Measurements from ENCODE around the gene ZBTB20. TPM values are rescaled to one million over a fixed set of nuclear protein-coding genes. Genes with fewer than 3 reads are reported as not detected.

ZBTB20 gene
- total RNA-seq, 1 experiment from 2014 or later, result 4.8 TPM

DNA sequence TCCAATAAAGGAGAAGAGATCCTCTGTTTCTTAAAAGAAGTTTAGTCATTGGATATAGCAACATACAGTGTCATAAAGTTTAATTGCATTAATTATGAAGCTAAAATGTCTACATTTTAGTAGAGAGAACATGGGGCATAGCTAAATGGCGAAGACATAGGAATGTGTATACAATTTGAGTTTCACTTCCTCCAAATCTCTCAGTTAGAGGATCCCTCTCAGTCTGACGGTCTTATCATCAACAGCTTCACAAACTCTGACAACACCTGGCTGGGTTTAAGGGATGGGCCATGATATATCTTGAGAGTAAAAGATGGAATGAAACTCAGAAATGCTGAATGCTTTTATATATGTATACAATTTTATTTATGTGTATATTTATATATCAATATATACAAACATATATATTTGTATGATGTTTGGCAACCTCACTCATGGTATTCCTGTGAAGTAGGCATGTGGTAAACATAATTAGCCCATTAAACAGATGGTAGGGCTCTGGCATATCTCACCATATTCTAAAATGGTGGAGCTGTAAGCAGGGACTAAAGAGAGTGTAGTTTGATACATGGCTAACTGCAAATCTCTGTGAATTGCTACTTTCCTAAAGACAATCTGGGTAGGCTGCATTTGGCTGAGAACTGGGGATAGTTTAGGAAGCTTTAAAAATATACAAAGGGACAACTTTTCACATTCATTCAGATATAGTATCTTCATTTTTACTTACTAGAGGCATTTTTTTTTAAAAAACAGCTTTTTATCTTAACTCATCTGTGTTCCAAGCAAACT lies 741.7 kb downstream of the ZBTB20 start:
- no peak for DNase-seq (ENCODE audit: extremely low read depth, low read depth)

DNA sequence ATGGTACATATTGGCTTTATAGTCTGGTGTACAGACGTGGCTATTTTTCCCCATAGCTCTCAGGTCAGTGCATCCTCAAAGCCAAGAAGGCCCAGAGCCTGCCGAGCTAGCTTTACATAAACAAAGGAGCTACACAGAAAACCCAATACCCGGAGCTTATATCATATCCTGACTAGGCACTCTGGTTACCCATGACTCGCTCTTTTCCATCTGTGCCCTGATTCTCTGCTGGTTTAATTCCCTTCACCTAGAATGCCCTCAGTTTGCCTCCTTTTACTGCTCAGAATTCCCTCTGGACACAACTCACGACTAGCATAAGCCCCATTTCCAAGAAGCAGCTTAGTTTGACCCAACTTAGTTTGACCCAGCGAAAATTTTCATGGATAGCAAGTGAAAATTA lies 742.5 kb downstream of the ZBTB20 start:
- no peak for DNase-seq (ENCODE audit: extremely low read depth, low read depth)

DNA sequence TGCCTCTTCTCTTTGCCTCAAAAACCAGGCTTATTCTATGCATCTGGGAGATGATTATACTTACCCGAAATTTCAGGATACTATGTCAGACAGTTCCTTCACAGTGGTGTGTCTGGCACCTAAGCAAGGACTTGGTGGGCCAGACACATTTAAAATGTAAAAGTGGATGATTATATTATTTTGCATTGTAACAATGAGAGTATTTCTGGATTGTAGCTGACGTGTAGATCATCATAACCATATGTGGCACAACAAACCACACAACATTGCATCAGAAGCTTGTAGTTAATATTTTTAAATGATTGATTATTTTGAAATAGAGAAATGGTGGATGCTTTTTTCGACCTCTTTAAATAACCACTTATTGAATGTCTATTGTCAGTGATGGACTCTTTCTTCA lies 744.2 kb downstream of the ZBTB20 start:
- no peak for DNase-seq (ENCODE audit: extremely low read depth, low read depth)

DNA sequence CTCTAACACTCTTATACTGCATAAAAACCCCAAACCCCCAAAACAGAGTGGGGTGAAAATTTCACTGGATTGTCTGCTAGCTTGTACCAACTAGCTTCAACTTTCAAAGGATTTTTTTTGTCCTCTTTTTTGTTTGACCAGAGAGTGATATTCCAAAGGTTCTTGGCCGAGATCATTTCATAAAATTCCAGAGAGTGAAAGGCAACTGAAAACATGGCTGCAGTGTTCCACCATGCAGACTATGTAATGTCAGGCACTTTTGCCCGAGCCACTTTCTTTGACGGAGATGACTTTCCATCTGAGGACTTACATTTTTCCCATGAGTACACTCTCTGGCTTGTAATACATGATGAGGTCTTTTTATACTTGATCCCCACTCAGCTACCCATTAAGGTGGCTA lies 745.7 kb downstream of the ZBTB20 start:
- no peak for DNase-seq (ENCODE audit: extremely low read depth, low read depth)

DNA sequence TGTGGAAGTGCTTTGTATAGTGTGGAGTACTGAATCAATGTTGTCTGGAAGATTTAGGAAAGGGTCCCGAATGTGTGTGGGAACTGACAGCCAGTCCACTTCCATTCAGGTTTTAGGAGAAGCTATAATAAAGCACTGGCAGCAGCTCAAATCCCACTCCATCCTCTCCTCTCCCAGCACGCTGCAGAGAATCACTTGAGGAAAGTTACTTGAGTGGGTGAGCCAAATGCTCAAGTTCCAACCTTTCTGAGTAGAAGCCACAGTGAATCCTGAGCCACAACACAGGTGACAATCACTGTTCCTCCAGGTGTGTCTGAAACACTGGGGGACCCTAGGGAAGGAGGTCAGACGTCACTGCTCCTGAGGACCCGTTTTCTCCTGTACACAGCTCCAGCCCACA lies 746.7 kb downstream of the ZBTB20 start:
- DNase-seq (ENCODE audit: extremely low read depth, low read depth), result no peak

DNA sequence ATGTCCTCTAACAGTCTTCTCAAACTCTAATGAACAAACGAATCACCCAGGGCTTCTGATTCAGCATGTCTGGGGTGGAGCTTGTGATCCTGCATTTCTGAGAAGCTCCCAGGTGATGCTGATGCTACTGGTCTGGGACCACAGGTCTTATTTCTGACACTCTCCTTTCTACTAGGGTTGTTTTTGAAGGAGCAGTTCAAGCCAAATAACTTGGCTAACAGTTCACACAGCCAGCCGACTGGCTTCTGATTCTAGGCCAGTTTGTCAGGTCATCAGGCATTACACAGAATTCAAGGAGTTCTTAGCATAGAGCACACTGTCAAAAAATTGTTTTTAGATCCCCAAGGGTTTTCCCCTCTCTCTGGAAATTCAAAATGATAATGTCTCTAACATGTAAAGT lies 752.5 kb downstream of the ZBTB20 start:
- no peak for DNase-seq (ENCODE audit: extremely low read depth, low read depth)

DNA sequence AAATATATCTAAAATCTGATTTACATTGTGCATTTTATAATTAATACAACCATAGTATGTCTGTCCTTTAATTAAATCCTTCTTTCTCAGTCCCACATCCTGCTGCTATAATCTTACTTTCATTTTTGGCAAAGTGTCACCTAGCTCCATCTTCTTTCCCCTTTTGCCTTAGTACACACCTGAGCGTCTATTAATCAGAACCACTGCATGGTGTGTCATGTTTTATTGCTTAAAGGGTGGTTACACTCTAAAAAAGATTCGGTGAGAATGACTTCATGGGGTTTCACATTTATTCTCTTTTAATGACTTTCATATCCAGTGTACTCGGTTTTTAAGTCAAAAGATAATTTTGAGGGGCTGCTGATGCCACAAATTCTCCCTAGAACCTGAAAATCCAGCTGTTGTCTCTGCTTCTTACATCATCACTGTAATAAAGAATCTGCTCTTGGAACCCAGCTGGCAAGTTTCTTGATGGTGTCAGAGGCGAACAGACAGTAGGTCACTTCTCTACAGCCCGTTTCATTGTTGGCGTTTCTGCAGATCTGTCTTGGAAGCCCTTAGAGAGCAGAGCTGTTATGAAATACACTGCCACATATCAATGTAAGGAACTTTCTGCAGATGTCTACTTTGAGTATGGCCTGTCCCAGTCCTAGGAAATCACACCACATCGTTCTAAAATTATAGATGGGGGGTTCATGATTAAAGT lies 753.6 kb downstream of the ZBTB20 start:
- DNase-seq (ENCODE audit: extremely low read depth, low read depth), result no peak

DNA sequence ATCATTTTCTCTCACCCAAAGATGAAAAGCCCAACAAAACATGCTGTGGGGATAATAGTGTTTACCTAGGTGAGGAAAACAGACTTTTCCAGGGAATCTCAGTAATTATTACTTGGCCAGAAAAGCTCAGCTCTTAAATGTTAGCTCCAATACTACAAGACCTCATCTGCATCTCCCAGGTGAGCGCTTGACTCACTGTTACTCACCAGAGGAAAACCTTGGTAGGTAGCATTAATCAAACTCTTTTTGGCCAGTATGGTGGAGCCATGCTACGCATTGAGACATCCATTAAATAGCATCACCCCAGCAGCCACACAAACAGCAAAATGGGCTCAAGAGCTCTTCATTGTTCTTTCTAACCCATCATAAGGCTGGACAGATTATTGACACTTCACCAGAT lies 754.3 kb downstream of the ZBTB20 start:
- DNase-seq (ENCODE audit: extremely low read depth, low read depth), result no peak

DNA sequence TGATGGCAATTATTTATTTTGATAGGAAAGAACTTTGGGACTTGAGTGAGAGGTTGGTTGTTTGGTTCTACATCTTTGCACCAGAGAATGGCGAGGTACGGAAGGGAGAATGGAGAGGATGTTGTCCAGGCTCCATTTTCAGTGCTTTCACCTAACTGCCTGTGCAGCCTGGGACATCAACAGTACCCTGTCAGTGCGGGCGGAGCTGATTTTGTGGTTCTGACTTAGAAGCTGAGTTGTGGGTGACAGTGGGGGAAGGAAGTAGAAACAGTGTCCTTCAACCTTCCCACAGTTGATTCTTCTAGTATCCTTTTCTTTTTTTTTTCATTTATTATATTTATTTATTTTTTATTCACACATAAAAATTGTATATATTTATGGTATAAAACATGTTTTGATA lies 757.9 kb downstream of the ZBTB20 start:
- no peak for DNase-seq (ENCODE audit: extremely low read depth, low read depth)

DNA sequence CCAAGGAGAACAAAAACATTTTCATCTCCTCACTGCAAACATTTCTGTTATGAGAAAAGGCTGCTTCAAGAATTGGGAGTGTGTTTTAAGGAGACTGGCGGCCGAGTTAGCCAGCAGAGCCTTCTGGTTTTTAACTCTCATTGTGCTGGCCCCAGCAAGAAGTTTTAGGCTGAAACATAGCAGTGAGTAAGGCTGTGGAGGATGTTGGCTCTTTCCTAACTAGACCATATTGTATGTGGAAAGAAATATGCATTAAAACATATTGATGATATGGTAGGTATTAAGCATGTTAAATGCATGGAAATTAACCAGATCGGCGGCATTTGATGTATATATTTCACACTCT lies 762.6 kb downstream of the ZBTB20 start:
- DNase-seq (ENCODE audit: extremely low read depth, low read depth), result no peak

DNA sequence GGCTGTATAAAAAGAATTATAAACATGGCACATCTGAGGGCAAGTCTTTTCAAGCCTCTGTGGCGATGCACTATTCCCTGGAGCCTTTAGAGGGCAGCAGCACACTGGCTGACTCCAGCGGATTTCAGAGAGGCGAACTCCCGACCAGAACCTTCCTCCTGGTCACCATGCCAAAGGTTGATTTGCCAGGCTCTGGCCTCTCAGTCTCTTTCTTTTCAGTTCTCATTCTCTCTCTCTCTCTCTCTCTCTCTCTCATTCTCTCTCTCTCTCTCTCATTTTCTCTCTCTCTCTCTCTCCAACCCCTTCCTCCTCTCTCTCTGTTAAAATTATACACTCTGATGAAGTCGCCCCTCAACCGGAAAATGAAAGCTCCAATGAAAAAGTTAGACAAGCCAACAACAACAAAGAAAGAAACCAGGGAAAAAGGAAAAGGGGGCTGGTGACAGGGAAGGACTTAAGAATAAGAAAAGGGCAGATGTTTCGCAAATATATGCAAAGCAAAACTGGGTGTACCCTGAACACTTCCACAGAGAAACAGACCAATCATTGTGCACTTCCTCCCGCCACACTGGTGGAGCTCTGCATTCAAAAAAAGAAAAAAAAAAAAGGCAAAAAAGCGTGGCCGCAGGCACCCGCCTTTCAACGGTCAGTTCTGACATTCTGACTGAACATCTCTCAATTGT lies 763.1 kb downstream of the ZBTB20 start:
- DNase-seq (ENCODE audit: extremely low read depth, low read depth), result peak; percentile 57

DNA sequence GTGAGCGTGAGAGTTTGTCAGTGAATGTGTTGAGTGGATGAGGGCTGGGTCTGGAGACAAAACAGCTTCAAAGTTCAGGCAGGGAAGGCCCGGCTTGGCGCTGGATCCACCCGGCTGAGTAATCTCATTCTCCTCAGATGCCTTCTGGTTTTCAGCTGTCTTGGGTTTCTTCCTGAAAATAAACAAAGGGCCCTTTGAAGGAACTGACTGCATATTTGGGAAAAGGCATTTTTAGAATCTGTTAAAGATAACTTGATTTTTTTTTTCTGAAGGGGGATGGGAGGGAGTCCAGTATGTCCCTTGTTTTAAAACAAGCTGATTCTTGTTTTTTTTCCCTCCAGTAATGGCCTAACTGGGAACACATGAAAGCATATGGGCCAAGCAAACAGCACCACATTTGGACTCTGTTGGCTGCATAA lies 766.8 kb downstream of the ZBTB20 start:
- no peak for DNase-seq (ENCODE audit: extremely low read depth, low read depth)

DNA sequence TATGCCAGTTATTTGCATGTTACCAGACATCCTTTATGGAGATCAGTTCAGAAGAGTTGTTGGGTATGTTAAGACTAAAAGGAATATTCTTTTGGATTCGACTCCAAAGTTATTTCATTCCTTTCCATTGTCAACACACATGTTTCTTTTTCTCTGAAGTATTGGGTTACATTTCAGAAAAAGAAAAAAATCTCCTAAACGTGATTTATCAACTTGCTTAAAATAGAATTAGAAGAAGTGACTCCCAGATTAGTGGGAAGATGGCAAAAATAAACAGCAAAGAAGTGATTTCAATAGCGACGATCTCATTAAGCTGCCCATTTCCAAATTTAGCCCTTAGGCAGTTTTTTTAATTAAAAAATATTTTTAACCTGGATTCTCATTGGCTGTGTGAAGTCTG lies 767.8 kb downstream of the ZBTB20 start:
- DNase-seq (ENCODE audit: extremely low read depth, low read depth), result no peak

DNA sequence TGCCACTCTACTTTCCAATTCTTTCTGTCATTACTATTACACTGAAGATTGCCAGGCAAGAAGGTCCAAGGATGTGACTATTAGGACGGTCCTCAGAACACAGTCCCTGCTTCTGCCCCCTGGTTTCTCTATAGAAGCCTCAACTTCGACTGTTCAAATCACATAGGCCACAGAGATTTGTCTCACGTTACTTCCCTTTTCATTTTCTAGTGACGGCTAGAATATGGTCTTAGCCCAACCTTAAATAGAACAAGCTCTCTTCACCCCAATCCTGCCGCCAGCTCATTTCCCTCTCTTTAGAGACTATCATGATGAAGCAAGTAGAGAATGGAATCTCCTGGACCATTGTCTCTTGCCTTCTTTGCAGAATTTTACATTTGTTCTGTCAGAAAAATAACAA lies 768.3 kb downstream of the ZBTB20 start:
- DNase-seq (ENCODE audit: extremely low read depth, low read depth), result no peak

DNA sequence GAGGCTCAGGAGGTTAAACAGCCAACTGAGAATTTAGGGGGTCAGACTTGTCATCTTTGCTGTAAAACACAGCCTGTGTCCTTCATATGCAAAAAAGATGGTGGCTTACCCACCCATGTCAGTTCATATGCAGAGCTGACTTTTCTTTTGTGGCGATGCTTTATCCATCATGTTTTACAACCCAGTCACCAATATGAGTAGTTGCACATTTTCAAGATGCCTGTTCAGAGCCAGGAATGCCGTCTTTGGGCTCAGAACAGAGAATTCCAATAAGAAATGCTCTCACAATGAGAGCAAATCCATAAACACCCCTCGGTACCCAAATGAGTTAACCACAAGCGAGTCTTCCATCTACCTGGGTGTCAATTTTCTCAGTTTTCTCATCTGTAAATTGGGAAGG lies 769.7 kb downstream of the ZBTB20 start:
- no peak for DNase-seq (ENCODE audit: extremely low read depth, low read depth)

DNA sequence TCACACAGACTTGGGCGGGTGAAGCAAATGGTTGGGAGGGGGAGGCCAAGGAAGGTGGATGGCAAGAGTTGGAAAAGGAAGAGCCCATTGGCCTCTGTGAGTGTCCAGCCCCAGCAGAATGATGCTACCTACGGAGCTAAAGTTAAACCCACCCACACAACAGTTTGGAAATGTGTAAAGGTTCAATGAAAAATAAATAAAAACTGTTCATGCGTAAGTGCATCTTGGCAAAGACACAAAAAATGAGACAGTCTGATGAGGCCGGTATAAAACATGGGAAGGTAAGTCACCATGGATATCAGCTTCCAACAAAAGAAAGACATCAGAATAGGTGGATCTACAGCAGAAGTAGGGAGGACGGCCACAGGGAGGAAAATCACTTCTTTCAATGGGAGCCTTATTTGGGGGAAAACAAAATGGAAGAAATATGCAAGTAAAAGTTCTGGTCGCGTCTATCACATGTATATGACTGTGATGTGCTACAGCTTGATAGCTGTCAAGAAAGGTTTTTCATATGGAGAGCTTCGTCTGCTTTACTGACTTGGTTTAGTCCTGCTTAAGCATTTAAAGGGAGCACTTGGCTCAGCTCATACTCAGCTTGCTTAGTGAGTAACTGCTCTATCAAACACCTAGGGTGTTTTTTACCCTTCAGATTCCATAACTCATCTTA lies 770.4 kb downstream of the ZBTB20 start:
- no peak for DNase-seq (ENCODE audit: extremely low read depth, low read depth)

DNA sequence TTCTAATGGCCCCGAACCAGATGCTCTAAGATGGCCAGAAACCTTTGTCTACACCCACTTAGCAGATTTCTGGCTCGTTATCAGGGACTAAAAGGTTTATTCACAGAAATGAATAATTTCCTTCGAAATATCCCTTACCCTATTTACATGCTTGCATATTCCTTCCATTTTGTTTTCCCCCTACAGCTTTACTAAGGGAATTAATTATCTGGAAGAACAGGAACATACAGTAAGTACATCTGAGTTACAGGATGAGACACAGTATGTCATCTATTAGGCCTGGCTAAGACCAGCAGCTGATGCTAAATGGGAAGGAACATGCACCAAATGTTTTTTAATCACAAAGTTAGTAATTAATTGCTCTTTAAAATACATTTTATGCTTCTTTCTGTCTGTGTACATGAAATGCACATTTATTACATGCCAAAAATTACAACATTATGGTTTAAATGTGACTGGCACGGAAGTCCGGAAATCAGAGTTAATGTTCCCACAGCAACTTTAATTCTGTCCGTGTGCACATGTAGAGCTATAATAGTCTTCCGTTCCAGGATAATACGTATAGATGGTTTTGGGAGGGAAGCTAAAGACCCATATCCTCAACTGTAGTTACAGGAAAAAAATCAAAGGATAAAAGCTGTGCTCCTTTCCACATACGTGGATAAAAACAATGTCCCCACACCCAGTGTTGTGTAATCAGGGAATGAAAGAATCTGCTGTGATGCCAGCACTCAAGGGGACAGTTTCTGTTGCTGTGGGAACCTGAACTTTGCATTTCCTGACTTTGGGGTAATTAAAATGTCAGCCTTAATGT lies 771.3 kb downstream of the ZBTB20 start:
- DNase-seq (ENCODE audit: extremely low read depth, low read depth), result no peak

DNA sequence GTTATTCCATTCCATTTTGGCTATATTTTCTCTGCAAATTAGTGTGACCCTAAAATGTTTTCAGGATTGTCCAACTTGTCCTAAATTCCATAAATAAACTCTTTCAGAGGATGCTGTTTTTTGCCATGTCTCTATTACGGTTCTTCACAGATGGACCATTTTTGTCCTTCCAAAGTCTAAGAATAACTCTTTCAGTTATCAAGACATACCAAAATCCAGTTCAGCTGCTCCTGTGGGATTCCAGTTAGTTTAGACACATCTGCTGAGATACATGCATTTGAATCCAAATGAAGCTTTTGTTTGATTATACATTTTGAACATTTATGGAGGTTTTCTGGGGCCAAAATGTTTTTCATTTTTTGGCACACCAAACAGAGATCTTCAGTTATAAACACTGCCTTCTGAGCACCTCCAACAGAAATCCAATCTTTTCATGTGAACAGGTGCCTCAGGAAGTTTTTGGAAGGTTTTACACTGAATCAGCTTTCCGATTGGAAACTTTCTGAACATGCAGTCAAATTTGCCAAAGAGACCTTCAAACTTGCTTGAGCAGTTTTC lies 772.6 kb downstream of the ZBTB20 start:
- no peak for DNase-seq (ENCODE audit: extremely low read depth, low read depth)

DNA sequence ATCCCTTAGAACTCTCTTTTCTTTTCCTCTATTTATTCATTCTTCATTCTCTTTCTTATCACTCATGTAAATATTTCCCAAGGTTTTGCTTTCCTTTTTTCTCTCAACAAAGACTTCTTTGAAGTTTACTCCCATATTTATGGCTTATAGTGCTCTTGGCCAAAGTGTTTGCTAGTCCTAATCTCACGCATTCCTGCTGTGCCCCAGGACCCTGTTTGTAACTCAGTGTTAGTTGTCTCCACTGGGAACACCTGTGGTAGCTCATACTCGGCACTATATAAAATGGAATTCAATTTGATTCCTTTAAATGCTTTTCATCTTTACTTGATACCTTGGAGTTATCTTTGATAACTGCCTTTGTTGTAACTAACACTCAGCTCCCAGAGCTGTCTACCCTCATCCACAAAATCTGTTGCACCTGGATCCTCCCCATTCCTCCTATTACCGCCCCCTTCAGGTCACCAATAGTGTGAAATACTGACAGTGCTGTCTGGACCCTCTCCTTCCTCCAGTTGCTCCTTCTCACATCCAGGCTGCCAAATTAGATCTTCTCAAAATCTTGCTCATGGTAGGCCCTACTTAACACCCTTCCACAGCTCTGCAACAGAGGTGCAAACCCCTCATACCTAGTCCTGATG lies 776.4 kb downstream of the ZBTB20 start:
- no peak for DNase-seq (ENCODE audit: extremely low read depth, low read depth)

DNA sequence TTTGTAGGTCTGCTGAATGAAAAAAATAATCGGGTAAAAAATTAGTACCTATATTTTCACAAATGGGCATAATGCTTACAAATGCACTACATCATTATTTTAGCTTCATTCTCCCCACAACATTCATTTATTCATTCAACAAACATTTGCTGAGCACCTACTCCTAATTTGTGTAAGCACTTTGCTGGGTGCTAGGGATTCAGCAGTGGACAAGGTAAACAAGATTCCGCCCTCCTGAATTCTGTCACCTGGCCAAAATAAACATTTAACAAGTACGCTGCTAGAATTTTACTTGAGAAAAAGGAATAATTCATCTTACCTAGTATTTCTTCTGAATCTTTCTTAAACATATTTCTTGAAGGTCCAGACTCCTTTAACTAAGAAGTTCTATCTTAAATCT lies 781.2 kb downstream of the ZBTB20 start:
- DNase-seq (ENCODE audit: extremely low read depth, low read depth), result no peak

Measured in NCI-H460 (cell line).